ENCODE results near the gene BBS7.
A peak's percentile ranks its signal among the peaks of the same experiment; 100 is the strongest.

Gene BBS7

GRCh38 chr4:121869841-121870822 lies at the start of gene BBS7:
TSS of gene BBS7 (minus strand) at chr4:121870474. CDS start at chr4:121870313, 161 bp downstream.
- peak; percentile 95 to 97 for DNase-seq

GRCh38 chr4:121913667-121914066 lies 43.4 kb upstream of the BBS7 start:
- DNase-seq: no peak

- DNase-seq: no peak
These were observed 38.1 kb upstream of the BBS7 start for GRCh38 chr4:121908346-121908745.

- DNase-seq: peak; percentile 30 to 42
These were observed 30.1 kb upstream of the BBS7 start for GRCh38 chr4:121900132-121900983.

- peak; percentile 27 to 39 for DNase-seq
These were observed 27.9 kb upstream of the BBS7 start for GRCh38 chr4:121898150-121898549.

- DNase-seq: no peak
These were observed 17.9 kb upstream of the BBS7 start for GRCh38 chr4:121888134-121888533.

GRCh38 chr4:121885115-121885514 lies 14.8 kb upstream of the BBS7 start:
- DNase-seq: no peak

GRCh38 chr4:121881158-121881557 lies 10.9 kb upstream of the BBS7 start:
- DNase-seq: no peak

- no peak for DNase-seq
These were observed 8.9 kb upstream of the BBS7 start for GRCh38 chr4:121879135-121879534.

- no peak for DNase-seq
These were observed 6.9 kb upstream of the BBS7 start for GRCh38 chr4:121877041-121877773.

GRCh38 chr4:121876070-121876469 lies 5.8 kb upstream of the BBS7 start:
- DNase-seq: no peak

GRCh38 chr4:121875652-121876051 lies 5.4 kb upstream of the BBS7 start:
- DNase-seq: no peak

- DNase-seq: no peak
These were observed 3.3 kb upstream of the BBS7 start for GRCh38 chr4:121873604-121874003.

GRCh38 chr4:121863799-121864198 lies 6.5 kb downstream of the BBS7 start:
- DNase-seq: no peak

GRCh38 chr4:121861426-121861825 lies 8.8 kb downstream of the BBS7 start:
- no peak for DNase-seq

GRCh38 chr4:121860121-121860520 lies 10.2 kb downstream of the BBS7 start:
- DNase-seq: no peak

- no peak for DNase-seq
These were observed 18.9 kb downstream of the BBS7 start for GRCh38 chr4:121851354-121851753.

- no peak for DNase-seq
These were observed 23.6 kb downstream of the BBS7 start for GRCh38 chr4:121846662-121847061.

GRCh38 chr4:121842862-121843261 lies 27.4 kb downstream of the BBS7 start:
- no peak for DNase-seq

GRCh38 chr4:121838136-121838535 lies 32.1 kb downstream of the BBS7 start:
- DNase-seq: no peak

GRCh38 chr4:121829511-121829910 lies 40.8 kb downstream of the BBS7 start:
- no peak for DNase-seq

- DNase-seq: no peak
These were observed 42.4 kb downstream of the BBS7 start for GRCh38 chr4:121827853-121828252.

GRCh38 chr4:121824950-121825349 lies 45.3 kb downstream of the BBS7 start:
- DNase-seq: no peak
